ENCODE data around the gene CHRM1.

The CHRM1 gene

DNA sequence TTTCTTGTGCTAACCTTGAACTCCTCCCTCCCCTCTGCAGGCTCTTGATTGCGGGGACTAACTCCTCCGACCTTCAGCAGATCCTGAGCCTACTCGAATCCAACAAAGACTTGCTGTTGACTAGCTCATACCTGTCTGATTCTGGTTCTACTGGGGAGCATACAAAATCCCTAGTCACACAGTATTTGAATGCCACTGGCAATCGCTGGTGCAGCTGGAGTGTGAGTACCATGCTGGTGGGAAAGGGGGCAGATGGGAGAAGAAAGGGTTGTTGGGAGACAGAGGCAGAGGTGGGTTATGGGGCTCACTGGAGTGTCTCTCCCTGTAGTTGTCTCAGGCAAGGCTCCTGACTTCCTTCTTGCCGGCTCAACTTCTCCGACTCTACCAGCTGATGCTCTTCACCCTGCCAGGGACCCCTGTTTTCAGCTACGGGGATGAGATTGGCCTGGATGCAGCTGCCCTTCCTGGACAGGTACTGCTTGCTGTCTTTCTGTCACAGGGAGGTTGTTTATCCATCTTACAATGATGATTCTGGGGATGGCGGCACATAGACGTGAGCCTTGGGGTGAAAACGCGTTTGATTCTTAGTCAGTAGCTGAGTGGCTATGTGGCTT lies 35.9 kb downstream of the CHRM1 start:
- H3K27ac Mint-ChIP-seq = peak overlapping the region in 1 of 2 donors; percentile 35
- H3K4me1 Mint-ChIP-seq (ENCODE audit: low read depth in 2 of 2) = peaks cover 38 to 41% of the 10 kb centered on the region in 2 donors
- ATAC-seq (replicated peaks) = no peak
- H3K9me3 Mint-ChIP-seq = no peaks in the 10 kb centered on the region
- peaks cover 98% of the 10 kb centered on the region for H3K36me3 Mint-ChIP-seq (ENCODE audit: insufficient read depth)
- H3K4me3 Mint-ChIP-seq = no peak overlapping the region
- no peak for DNase-seq
- no peaks in the 10 kb centered on the region for H3K27me3 Mint-ChIP-seq

DNA sequence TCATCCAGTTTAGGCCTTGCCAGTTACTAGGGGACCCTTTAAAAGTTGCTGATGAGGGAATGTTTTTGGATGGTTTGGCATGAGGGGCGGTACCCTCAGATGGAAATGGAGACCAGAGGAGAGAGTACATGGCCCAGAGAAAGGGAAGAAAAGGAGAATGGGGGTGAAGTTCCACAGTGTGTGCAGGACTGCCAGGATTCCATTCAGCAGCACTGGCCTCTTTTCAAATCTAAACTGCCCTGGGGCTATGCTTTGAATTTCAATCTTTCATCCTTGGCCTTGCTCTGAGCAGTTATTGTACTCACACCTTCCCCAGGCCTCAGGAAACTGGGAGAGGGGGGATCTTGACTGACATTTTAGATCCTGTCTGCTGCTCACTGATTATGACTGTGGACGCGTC lies 37.5 kb downstream of the CHRM1 start:
- Mint-ChIP-seq H3K4me3 (peak overlapping the region; percentile 100), H3K27ac (peak overlapping the region; percentile 99), H3K4me1 (ENCODE audit: low read depth in 2 of 2) (peaks cover 43 to 49% of the 10 kb centered on the region in 2 donors), H3K36me3 (ENCODE audit: insufficient read depth) (peaks cover 93% of the 10 kb centered on the region), H3K9me3 (no peaks in the 10 kb centered on the region), H3K27me3 (no peaks in the 10 kb centered on the region)
- DNase-seq = no peak
- ATAC-seq (replicated peaks) = no peak

DNA sequence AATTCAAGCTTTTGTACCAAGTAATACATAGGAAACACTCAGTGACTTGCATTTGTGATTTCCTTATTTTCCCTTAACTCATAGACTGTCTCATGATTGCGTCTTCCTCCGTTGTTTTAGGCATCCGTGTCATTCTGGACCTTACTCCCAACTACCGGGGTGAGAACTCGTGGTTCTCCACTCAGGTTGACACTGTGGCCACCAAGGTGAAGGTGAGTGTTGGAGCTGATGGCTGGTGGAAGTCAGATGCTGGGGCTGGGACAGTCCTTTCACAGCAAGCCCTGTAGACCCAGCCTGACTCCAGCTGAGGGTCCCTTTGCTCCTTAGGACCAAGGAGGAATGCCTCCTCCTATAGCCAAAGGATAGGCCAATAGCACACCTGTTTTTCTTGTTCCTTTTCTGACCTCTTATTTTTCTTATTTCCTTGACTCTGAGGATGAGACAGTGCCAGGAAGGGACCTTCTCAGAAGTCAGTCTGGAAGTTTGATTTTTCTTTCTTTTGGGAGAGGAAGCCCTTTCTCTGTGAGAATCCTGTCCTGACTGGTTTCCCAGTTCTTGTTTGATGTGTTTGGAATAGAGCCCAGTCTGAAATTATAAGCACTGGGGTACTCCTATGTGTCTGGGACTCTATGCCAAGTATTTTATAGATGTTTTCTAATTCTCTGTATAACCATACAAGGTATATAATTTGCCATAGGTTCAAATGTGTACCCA lies 38.2 kb downstream of the CHRM1 start:
- DNase-seq (no peak), ATAC-seq (replicated peaks) (no peak)
- peak overlapping the region; percentile 99 for H3K27ac Mint-ChIP-seq
- H3K9me3 Mint-ChIP-seq = no peaks in the 10 kb centered on the region
- peaks cover 43 to 49% of the 10 kb centered on the region in 2 donors for H3K4me1 Mint-ChIP-seq (ENCODE audit: low read depth in 2 of 2)
- H3K4me3 Mint-ChIP-seq = peak overlapping the region; percentile 100
- H3K27me3 Mint-ChIP-seq = no peaks in the 10 kb centered on the region
- H3K36me3 Mint-ChIP-seq (ENCODE audit: insufficient read depth) = peaks cover 85% of the 10 kb centered on the region

DNA sequence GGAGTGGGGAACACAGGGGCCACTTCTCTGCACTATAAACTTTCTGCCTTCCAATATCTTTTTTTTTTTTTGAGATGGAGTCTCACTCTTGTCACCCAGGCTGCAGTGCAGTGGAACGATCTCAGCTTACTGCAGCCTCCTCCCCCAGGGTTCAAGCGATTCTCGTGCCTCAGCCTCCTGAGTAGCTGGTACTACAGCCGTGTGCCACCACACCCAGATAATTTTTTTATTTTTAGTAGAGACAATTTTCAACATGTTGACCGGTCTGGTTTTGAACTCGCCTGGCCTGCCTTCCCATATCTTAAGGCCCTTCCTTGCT lies 38.8 kb downstream of the CHRM1 start:
- H3K4me1 Mint-ChIP-seq (ENCODE audit: low read depth in 2 of 2) = peaks cover 43 to 49% of the 10 kb centered on the region in 2 donors
- H3K9me3 Mint-ChIP-seq = no peaks in the 10 kb centered on the region
- no peak for DNase-seq
- no peaks in the 10 kb centered on the region for H3K27me3 Mint-ChIP-seq
- H3K27ac Mint-ChIP-seq = peak overlapping the region; percentile 99
- H3K4me3 Mint-ChIP-seq = peak overlapping the region; percentile 100
- H3K36me3 Mint-ChIP-seq (ENCODE audit: insufficient read depth) = peaks cover 80% of the 10 kb centered on the region
- no peak for ATAC-seq (replicated peaks)

DNA sequence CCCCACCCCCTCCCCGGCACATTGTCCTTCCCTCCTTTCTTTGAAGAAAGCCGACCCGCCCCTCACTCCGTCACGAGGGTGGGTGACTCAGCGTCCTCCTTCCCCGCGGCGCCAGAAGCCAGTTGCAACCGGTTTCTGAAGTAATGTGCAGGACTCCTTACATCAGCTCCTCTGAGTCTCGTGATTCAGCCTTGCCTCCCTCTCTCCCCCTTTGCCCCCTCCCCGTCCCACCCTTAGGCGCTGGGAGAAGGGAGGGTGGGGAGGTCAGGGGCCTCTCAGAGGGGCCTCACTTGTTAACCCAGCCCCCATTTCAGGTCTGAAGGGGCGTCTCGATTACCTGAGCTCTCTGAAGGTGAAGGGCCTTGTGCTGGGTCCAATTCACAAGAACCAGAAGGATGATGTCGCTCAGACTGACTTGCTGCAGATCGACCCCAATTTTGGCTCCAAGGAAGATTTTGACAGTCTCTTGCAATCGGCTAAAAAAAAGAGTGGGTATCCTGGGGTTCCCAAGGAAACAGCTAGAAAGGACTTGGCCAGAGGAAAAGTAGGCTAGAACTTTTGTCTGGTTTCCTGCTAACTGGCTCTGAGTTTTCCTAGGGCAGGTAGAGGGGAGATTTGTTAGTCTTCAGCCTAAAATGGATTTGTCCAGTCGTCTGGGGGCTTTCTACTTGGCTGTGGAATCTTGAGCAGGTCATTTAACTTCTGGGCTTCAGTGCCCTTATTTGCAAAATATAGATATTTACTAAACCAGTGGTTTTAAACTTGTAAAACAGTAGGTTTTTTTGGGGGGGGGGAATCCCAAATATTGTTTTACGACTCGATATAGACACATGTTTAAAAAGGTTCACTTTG lies 39.4 kb downstream of the CHRM1 start:
- ATAC-seq (replicated peaks) (peak; percentile 74), DNase-seq (peak; percentile 84 to 92 (median 87))
- H3K27ac Mint-ChIP-seq = peak overlapping the region; percentile 99
- H3K36me3 Mint-ChIP-seq (ENCODE audit: insufficient read depth) = peaks cover 74% of the 10 kb centered on the region
- peaks cover 43 to 49% of the 10 kb centered on the region in 2 donors for H3K4me1 Mint-ChIP-seq (ENCODE audit: low read depth in 2 of 2)
- no peaks in the 10 kb centered on the region for H3K9me3 Mint-ChIP-seq
- H3K4me3 Mint-ChIP-seq = peak overlapping the region; percentile 100
- H3K27me3 Mint-ChIP-seq = no peaks in the 10 kb centered on the region

DNA sequence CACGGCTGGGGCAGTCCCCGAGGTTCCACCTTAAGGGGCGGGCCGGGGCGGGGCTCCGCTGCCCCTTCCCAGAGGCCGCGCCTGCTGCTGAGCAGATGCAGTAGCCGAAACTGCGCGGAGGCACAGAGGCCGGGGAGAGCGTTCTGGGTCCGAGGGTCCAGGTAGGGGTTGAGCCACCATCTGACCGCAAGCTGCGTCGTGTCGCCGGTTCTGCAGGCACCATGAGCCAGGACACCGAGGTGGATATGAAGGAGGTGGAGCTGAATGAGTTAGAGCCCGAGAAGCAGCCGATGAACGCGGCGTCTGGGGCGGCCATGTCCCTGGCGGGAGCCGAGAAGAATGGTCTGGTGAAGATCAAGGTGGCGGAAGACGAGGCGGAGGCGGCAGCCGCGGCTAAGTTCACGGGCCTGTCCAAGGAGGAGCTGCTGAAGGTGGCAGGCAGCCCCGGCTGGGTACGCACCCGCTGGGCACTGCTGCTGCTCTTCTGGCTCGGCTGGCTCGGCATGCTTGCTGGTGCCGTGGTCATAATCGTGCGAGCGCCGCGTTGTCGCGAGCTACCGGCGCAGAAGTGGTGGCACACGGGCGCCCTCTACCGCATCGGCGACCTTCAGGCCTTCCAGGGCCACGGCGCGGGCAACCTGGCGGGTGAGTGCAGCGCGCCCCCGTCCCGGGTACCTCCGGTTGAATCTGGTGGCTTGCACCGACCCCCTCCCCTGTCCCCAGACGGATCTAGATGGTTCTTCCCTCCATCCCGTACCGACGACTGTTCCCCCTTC lies 40.2 kb downstream of the CHRM1 start, which contains the start of gene SLC3A2:
TSS of gene SLC3A2 (plus strand) at position 94 of the 776 bp plus-strand sequence. CDS start at position 222, 128 bp downstream.
- H3K36me3 Mint-ChIP-seq (ENCODE audit: insufficient read depth) = peaks cover 66% of the 10 kb centered on the region
- H3K9me3 Mint-ChIP-seq = no peaks in the 10 kb centered on the region
- DNase-seq (peak; percentile 82 to 85 (median 84)), ATAC-seq (replicated peaks) (peak; percentile 77)
- H3K4me3 Mint-ChIP-seq = peak within 1 kb of the TSS; percentile 100
- peak within 1 kb of the TSS; percentile 99 for H3K27ac Mint-ChIP-seq
- H3K27me3 Mint-ChIP-seq = no peaks in the 10 kb centered on the region
- H3K4me1 Mint-ChIP-seq (ENCODE audit: low read depth in 2 of 2) = peaks cover 43 to 49% of the 10 kb centered on the region in 2 donors

DNA sequence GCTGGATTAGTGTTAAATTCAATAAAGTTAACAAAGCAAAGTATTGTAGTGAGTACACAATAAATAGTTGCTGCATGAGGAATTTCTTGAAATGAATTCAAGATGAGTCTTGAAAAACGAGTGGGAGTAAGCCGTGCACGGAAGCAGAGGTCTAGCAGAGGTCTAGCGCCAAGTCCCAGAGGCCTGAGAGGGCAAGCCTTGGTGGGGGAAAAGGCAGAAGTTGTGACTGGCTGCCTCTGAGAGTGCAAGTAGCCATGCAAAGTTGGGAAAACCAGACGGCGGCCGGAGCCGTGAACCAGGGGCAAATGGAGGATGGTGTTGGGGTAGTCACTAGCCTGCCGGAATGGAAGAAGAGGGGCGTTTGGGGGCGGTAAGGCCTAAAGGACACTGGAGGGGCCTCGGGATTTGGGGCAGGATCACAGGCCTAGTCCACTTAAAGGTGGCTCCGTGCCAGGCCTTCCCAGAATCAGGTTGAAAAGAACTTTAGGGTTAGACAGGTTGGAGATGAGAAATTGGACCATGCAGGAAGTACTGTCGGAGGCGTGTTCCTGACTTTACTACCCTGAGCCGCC lies 40.8 kb downstream of the CHRM1 start:
- Mint-ChIP-seq H3K36me3 (ENCODE audit: insufficient read depth) (peaks cover 59% of the 10 kb centered on the region), H3K27me3 (no peaks in the 10 kb centered on the region), H3K27ac (peak overlapping the region; percentile 99), H3K4me3 (peak overlapping the region; percentile 100), H3K4me1 (ENCODE audit: low read depth in 2 of 2) (peaks cover 39 to 45% of the 10 kb centered on the region in 2 donors), H3K9me3 (no peaks in the 10 kb centered on the region)
- DNase-seq = no peak
- ATAC-seq (replicated peaks) = no peak

DNA sequence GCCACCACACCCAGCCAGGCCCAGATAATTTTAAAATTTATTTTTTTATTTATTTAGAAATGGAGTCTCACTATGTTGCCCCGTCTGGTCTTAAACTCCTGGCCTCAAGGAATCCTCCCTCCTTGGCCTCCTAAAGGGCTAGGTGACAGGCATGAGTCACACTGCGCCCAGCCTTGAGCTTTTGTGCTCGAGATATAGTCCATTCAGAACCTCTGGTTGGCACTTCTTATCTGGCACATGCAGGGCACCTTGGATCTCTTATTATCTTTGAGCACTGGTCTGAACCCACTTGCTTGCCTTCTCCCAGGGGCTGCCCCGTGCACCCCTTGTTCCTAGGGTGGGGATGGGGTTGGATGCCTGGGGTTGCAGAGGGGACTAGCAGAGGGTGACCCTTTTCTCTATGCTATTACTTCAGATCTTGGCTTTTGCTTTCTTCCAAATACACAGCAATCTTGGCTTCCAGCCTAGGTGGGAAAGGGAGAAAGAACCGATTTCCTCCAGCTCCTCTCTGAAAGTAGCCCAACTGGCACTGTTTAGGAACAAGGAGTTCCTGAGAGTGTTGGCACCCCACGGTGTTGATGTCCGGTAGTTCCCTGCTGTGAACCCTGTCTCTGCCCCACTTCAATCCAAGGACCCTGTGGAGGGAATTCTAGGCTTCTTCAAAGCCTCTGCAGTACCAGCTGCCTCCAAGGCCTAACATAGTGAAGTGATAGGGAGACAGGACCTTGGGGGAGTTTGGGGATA lies 41.8 kb downstream of the CHRM1 start:
- no peak for DNase-seq
- peaks cover 50% of the 10 kb centered on the region for H3K36me3 Mint-ChIP-seq (ENCODE audit: insufficient read depth)
- peaks cover 35 to 40% of the 10 kb centered on the region in 2 donors for H3K4me1 Mint-ChIP-seq (ENCODE audit: low read depth in 2 of 2)
- peak overlapping the region; percentile 99 for H3K27ac Mint-ChIP-seq
- peak overlapping the region; percentile 100 for H3K4me3 Mint-ChIP-seq
- H3K9me3 Mint-ChIP-seq = no peaks in the 10 kb centered on the region
- no peak for ATAC-seq (replicated peaks)
- no peaks in the 10 kb centered on the region for H3K27me3 Mint-ChIP-seq

DNA sequence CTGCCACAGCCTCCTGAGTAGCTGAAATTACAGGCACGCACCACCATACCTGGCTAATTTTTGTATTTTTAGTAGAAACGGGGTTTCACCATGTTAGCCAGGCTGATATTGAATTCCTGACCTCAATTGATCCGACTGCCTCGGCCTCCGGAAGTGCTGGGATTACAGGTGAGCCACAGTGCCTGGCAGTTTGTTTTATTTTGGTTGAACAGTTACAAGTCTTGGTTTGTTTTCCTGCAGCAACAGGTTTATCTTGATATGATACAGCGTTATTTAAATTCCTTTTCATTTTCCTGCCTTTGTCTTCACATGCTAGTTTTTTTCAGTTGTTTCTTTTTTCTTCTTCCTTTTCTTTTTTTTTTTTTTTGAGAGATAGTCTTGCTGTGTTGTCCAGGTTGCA lies 44.5 kb downstream of the CHRM1 start:
- ATAC-seq (replicated peaks) = no peak
- Mint-ChIP-seq H3K4me3 (no peak overlapping the region), H3K4me1 (ENCODE audit: low read depth in 2 of 2) (peaks cover 13% of the 10 kb centered on the region in 2 donors), H3K27me3 (no peaks in the 10 kb centered on the region), H3K36me3 (ENCODE audit: insufficient read depth) (peaks cover 24% of the 10 kb centered on the region), H3K9me3 (no peaks in the 10 kb centered on the region), H3K27ac (no peak overlapping the region)
- no peak for DNase-seq

DNA sequence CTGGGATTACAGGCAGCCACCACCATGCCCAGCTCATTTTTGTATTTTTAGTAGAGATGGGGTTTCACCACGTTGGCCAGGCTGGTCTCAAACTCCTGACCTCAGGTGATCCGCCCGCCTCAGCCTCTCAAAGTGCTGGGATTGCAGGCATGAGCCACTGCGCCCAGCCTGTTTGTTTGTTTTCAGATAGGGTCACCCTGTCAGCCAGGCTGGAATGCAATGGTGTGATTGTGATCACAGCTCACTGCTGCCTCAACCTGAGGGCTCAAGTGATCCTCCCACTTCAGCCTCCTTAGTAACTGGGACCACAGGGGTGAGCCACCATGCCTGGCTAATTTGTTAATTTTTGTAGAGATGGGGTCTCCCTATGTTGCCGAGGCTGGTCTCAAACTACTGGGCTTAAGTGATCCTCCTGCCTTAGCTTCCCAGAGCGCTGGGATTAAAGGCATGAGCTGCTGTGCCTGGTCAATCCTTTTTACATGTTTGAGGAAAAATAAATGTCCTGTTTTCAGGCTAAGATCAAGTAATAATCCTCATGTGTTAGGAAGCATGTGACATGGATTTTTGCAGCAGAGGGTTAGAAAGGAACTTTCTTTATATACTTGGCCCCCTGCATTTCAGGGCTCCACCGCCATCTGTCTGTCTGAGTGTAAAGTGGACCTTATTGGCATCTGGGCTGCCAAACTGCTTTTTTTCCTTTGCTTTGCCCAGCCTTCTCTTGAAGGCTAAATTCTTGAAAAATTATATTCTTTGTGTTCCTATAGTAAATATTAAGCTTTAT lies 45.3 kb downstream of the CHRM1 start:
- Mint-ChIP-seq H3K27me3 (no peaks in the 10 kb centered on the region), H3K27ac (no peak overlapping the region), H3K4me3 (no peak overlapping the region), H3K9me3 (no peaks in the 10 kb centered on the region), H3K4me1 (ENCODE audit: low read depth in 2 of 2) (peaks cover 10 to 12% of the 10 kb centered on the region in 2 donors), H3K36me3 (ENCODE audit: insufficient read depth) (peaks cover 16% of the 10 kb centered on the region)
- no peak for ATAC-seq (replicated peaks)
- DNase-seq = no peak

DNA sequence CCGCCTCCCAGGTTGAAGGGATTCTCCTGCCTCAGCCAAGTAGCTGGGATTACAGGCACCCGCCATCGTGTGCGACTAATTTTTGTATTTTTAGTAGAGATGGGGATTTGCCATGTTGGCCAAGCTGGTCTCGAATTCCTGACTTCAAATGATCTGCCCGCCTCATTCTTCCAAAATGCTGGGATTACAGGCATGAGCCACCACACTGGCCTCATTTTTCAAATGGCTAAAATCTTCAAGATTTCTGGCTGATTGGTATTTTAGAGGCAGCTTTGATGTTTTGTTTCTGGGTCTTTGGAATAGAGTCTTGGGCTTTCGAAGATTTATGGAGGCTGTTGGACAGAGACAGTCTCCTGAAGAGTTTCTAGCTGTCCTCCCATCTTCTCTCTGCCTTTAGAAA lies 46.3 kb downstream of the CHRM1 start:
- ATAC-seq (replicated peaks) (no peak), DNase-seq (no peak)
- Mint-ChIP-seq H3K4me1 (ENCODE audit: low read depth in 2 of 2) (peaks cover 3 to 4% of the 10 kb centered on the region in 2 donors), H3K27me3 (no peaks in the 10 kb centered on the region), H3K9me3 (no peaks in the 10 kb centered on the region), H3K36me3 (ENCODE audit: insufficient read depth) (peaks cover 5% of the 10 kb centered on the region), H3K27ac (no peak overlapping the region), H3K4me3 (no peak overlapping the region)

DNA sequence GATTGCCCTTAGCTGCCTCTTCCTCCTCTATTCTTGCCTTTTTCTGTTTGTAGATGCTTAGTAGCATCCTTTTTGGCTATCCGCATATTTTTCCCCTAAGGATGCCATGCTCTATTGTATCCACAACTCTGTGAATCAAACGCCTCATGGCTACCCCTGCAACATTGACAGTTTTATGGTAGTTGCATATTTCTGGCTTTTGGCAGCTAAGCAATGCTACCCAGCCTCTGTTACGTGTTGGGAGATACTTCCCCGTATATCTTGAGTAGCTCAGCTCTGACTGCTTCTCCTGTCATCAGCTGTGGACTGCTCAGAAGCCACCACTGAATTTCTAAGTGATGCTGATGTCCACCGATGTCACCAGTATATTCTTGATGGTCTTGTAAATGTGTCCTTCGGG lies 55.5 kb downstream of the CHRM1 start:
- H3K36me3 Mint-ChIP-seq (ENCODE audit: insufficient read depth) = peaks cover 4% of the 10 kb centered on the region
- no peak overlapping the region for H3K27ac Mint-ChIP-seq
- ATAC-seq (replicated peaks) (no peak), DNase-seq (no peak)
- H3K9me3 Mint-ChIP-seq = no peaks in the 10 kb centered on the region
- H3K4me1 Mint-ChIP-seq (ENCODE audit: low read depth in 2 of 2) = peaks cover 4 to 6% of the 10 kb centered on the region in 2 donors
- no peak overlapping the region for H3K4me3 Mint-ChIP-seq
- H3K27me3 Mint-ChIP-seq = no peaks in the 10 kb centered on the region

All from effector memory CD8-positive, alpha-beta T cell (primary cell).